IMR-90 (cell line): ENCODE measurements around the gene ABR.

ENCODE experiments used
- BHLHE40 ChIP-seq: fragments of 150-350 bp; IDR thresholded peaks from 2 replicates; pipeline ENCODE4 v1.6.1; 2016; ENCODE audit warnings: mild to moderate bottlenecking, low read depth, low read length
- CTCF ChIP-seq: conservative IDR thresholded peaks from 2 replicates; pipeline ENCODE4 v1.5.1; 2012; ENCODE audit warnings: mild to moderate bottlenecking, low read depth, low read length, improper control_type of control experiment
- MAFK ChIP-seq: IDR thresholded peaks from 2 replicates; pipeline ENCODE4 v1.6.1; 2012; ENCODE audit warnings: low read depth, low read length, improper control_type of control experiment
- MAZ ChIP-seq: IDR thresholded peaks from 2 replicates; pipeline ENCODE4 v1.6.1; 2012; ENCODE audit warnings: low read depth, mild to moderate bottlenecking, low read length, improper control_type of control experiment, moderate library complexity, borderline replicate concordance
- POLR2A ChIP-seq: IDR thresholded peaks from 2 replicates; pipeline ENCODE4 v1.6.1; 2012; ENCODE audit warnings: mild to moderate bottlenecking, low read depth, low read length
- RCOR1 ChIP-seq: IDR thresholded peaks from 2 replicates; pipeline ENCODE4 v1.6.1; 2012; ENCODE audit warnings: mild to moderate bottlenecking, low read length, improper control_type of control experiment; ENCODE audit not compliant: insufficient replicate concordance
- SMC3 ChIP-seq: fragments of 150-350 bp; IDR thresholded peaks from 2 replicates; pipeline ENCODE4 v1.6.1; 2016; ENCODE audit warnings: low read depth, mild to moderate bottlenecking, antibody characterized with exemption, low read length, moderate library complexity
- USF2 ChIP-seq: fragments of 150-350 bp; IDR thresholded peaks from 2 replicates; pipeline ENCODE4 v1.6.1; 2017; ENCODE audit warnings: mild to moderate bottlenecking, antibody characterized with exemption, low read length, low read depth

DNA sequence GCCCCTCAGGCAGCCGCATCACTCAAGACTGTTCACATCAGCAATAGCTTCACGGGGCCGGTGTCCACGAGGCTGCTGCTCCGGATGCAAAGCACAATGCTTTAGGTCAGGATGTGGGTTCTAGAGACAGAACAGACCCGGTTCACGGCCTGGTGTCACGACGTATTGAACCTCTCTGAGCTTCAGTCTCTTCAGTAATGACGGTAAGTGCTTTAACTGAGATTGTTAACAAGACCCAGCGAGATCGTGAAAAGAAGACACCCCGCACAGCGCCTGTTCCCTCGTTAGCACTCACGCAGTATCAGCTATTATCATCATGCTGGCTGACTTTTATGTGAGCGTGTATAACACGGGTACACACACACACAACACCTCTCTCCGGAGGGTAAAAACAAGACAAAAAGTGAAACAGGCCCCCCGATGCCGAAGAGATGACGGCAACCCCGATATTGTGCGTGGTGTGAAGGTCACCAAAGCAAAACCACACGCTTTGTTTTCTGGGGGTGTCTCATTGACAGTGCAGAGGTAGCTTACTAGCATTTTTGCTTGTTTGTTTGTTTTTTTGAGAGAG is 21.4 kb upstream of the ABR start:
- TF ChIP-seq USF2 (no peak), CTCF (no peak), RCOR1 (no peak), SMC3 (no peak), POLR2A (no peak), MAZ (no peak), BHLHE40 (no peak), MAFK (no peak)
